ENCODE measurements around the gene PCNX3. TPM values are rescaled to one million over a fixed set of nuclear protein-coding genes. Genes with fewer than 3 reads are reported as not detected.

The PCNX3 gene
- total and polyA plus RNA-seq, 2 donors (not counting 3 experiments of a cell fraction or from before 2014, with no cell fraction given): 42.6 to 53.9 TPM

DNA sequence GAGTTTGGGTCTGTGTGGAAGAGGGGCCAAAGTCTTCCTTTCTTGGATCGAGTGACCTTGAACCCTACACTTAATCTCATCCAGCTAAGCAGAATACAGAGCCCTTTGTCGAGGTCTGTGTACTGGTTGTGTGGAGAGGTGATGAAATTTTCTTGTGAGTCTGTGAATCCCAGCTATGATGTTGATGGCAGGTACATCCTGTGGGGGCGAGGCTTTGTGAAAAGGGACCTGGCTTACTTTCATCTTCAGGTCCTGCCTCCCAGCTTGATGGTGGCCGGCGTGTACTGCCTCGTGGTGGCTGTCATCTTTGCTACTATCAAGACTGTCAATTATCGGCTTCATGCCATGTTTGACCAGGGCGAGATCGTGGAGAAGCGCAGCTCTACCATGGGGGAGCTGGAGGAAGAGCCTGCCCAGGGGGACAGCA lies 1.0 kb downstream of the PCNX3 start:
- no peaks in the 10 kb centered on the region for H3K9me1 ChIP-seq (replicated peaks; ENCODE audit: control insufficient read depth, extremely low read depth, insufficient read depth, low read length)
- dilution Hi-C loops (cut with MboI; ENCODE audit: extremely low pct_ligation_motif_present, low sequenced_read_pairs) (no loop called here), intact Hi-C loops (cut with micrococcal nuclease) (no loop called here)
- H3K36me3 ChIP-seq (ENCODE audit: control insufficient read depth in 2 of 2, extremely low read depth in 1 of 2, insufficient read depth in 2 of 2, low read length in 2 of 2): peaks cover 0 to 34% of the 10 kb centered on the region in 2 experiments
- H3K4me1 ChIP-seq (ENCODE audit: control insufficient read depth, extremely low read depth, insufficient read depth, low read length): peaks cover 29% of the 10 kb centered on the region
- DNase-seq (ENCODE audit: low read depth, low spot score): no peak
- no peaks in the 10 kb centered on the region for H3K9me3 ChIP-seq (replicated peaks; ENCODE audit: control insufficient read depth, insufficient read depth, low read length)
- TF ChIP-seq FOS (IDR thresholded peaks at IDR 0.05; ENCODE audit: borderline replicate concordance, insufficient read depth, low read length) (no peak), POLR2A (IDR thresholded peaks at IDR 0.05; ENCODE audit: low read depth, low read length) (no peak), MYC (IDR thresholded peaks at IDR 0.05; ENCODE audit: low read depth, low read length) (no peak), JUN (IDR thresholded peaks at IDR 0.05; ENCODE audit: borderline replicate concordance, insufficient read depth, insufficient read length, low read depth) (no peak), MAX (IDR thresholded peaks at IDR 0.05; ENCODE audit: insufficient read depth, insufficient read length) (no peak), CTCF (IDR thresholded peaks at IDR 0.05; ENCODE audit: extremely low read depth in 1 of 2, insufficient read depth in 1 of 2, low read depth in 1 of 2, low read length in 2 of 2) (no peak), POLR2AphosphoS5 (IDR thresholded peaks at IDR 0.05; ENCODE audit: insufficient read depth, low read depth, low read length) (no peak), EZH2 (IDR thresholded peaks at IDR 0.05; ENCODE audit: borderline replicate concordance, low read depth, low read length, severe bottlenecking) (no peak), GATA2 (IDR thresholded peaks at IDR 0.05; ENCODE audit: insufficient read depth, insufficient read length, low read depth, low read length) (no peak)
- peak overlapping the region; percentile 16 for H3K27ac ChIP-seq (ENCODE audit: insufficient read depth, low read depth, low read length)
- peak overlapping the region; percentile 86 for H3K4me2 ChIP-seq (ENCODE audit: insufficient read depth, low read length)
- ChIA-PET POLR2A (no interaction called here), CTCF (interaction anchor here (1.2 kb wide), 1 partner anchor 9 kb away, joined by 5 read pairs; no protein-coding TSS in a partner anchor)
- peaks cover 44% of the 10 kb centered on the region for H3K79me2 ChIP-seq (ENCODE audit: control insufficient read depth, insufficient read depth, low read length)
- peak overlapping the region; percentile 53 for H3K9ac ChIP-seq (replicated peaks; ENCODE audit: extremely low read depth, insufficient read depth, low read length)
- H2AFZ ChIP-seq (ENCODE audit: low read depth, low read length): no peak overlapping the region
- H4K20me1 ChIP-seq (replicated peaks; ENCODE audit: control insufficient read depth, extremely low read depth, insufficient read depth, low read length): no peaks in the 10 kb centered on the region
- peak overlapping the region; percentile 64 to 90 (median 71) for H3K4me3 ChIP-seq (replicated peaks in 1 of 3; ENCODE audit: insufficient read depth in 1 of 3, low read depth in 1 of 3, low read length in 3 of 3)
- H3K27me3 ChIP-seq (ENCODE audit: control insufficient read depth in 2 of 2, insufficient read depth in 2 of 2, low read length in 2 of 2): no peaks in the 10 kb centered on the region
- FAIRE-seq: no peak
- BruUV-seq (replicated peaks): TSS peak; percentile 16
